GM21717 (cell line): Measurements from ENCODE around the gene NRP2.

Source experiments
- ATAC-seq: cut with Tn5 transposase; IDR thresholded peaks from one replicate; pipeline ENCODE4 v1.9.1; 2021; ENCODE audit warnings: mild to moderate bottlenecking, moderate library complexity; ENCODE audit not compliant: unreplicated experiment

Gene NRP2

DNA sequence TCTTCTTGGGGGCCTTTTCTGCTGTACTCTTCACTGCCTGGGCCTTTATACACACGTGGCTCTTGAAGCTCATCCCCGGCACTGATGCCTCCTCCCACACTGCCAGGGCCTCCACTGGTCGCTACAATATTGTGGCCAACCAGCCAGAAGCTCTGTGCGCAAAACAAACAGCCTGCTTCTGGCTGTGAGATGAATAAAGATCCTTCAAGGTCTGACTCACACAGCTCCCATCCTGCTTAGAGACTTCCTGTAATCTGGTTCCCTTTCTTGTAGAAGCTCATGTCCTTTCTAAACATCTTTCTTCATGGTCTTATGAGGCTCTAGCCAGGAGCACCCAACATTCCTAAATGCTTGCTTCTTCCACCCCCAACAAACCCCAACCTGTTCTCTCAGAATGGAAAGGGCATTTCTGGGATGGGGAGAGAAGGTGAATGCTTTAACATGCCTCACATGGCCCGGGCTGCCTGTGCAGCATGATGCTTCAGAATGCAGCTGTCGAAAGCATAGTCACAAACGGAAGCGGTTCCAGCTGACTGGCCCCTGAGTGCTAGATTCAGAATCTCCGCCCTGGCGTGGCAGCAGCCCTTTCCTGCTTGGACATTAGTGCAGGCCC is 24.6 kb downstream of the NRP2 start:
- peak; percentile 97 for ATAC-seq

DNA sequence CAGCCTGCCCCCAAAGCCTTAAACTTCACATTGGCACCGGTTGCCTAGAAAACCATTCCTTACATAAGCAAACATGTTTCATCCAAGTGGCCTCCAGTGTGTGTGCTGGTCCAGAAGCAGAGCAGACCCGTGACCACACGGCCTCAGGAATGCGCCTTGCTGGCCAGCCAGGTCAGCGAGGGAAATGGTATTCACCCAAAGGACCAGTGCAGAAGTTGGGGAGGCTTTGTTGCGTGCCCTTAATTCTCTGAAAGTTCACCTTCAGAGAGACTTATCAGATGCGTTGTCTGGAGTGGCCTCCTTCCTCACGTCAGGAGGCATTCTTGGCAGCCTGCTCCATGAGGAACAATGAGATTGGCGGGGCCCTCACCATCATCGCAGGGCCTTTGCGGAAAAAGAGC is 25.9 kb downstream of the NRP2 start:
- ATAC-seq = no peak

DNA sequence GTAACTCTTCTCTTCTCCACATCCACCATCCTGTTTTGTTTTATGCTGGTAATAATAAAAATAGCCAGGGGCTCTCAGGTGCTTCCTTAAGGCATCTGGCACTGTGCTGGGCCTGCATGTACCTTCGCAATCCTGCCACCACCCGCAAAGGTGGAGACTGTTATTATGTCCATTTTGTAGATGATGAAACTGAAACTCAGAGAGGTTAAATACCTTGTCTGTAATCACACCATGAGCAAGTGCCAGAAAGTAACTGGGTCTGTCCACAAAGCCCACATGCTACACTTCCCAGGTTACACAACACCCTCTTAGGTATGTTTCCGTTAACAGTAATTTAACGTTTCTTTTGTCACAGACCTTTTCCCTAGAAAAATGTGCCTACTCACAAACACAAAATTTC is 27.0 kb downstream of the NRP2 start:
- ATAC-seq = no peak

DNA sequence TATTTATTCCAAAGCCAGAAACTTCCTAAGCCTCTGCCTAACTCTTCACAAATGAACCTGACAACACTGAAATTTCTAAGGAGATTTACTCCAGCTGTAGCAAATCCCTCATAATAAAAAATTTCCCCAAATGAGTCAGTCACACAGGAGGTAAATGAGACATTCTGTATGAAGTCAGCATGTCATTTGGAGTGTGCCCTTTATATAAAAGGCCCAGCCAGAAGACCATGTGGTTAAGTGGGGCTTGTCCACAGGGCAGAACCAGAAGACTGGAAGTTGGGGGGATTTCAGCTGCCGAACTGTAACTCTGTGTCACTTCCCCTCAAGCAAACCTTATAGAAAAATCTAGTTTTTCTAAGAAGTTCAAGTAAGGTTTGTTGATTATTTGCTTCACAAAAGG is 30.2 kb downstream of the NRP2 start:
- no peak for ATAC-seq

DNA sequence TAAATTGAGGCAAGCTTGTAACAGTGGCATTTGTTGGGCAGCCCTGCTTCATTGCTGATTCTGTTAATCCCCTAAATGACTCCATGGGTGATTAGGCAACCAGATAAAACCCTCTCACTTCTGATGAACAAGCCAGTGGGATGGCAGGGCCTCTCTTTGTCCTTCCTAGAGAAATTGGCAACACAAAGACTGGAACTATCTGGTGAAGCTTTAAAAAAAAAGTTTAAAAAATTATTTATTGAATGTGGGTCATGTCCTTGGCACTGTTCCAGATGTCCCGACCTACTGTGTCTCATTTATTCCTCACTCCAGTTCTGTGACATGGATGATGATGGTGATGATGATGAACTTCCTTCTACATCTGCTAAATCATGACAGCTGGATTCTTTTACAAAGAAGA is 30.8 kb downstream of the NRP2 start:
- no peak for ATAC-seq

DNA sequence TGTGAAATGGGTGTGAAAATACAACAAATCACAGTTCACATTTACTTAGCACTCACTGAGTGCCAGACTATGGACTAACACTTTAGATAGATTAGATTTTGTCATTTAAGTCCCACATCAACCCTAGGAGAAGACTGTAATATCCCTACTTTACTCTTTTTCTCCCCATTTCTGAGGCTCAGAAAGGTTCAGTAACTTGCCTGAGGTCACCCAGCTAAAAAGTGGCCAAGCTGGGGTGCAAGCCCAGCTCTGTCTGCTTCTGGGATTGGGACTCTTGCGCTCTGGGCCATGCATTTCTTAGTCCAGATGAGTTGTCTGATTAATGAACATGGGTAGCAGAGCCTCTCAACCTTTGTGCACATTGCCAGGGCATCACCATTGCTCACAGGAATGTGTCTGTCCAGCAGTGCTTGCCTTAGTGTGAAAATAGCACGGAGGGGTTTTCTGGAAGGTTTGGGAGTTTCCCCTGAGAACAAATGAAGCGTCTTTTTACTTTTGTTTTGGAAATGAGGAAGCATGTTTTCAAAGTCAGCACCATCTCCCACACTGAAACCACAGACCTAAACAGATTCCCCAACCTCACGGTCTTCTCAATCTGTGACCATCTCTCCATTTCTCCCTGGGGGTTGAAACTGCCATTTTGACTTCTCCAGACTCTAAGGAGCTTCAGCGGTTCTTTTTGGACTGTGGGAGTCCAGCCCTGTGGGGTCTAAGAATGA is 31.9 kb downstream of the NRP2 start:
- peak; percentile 83 for ATAC-seq

DNA sequence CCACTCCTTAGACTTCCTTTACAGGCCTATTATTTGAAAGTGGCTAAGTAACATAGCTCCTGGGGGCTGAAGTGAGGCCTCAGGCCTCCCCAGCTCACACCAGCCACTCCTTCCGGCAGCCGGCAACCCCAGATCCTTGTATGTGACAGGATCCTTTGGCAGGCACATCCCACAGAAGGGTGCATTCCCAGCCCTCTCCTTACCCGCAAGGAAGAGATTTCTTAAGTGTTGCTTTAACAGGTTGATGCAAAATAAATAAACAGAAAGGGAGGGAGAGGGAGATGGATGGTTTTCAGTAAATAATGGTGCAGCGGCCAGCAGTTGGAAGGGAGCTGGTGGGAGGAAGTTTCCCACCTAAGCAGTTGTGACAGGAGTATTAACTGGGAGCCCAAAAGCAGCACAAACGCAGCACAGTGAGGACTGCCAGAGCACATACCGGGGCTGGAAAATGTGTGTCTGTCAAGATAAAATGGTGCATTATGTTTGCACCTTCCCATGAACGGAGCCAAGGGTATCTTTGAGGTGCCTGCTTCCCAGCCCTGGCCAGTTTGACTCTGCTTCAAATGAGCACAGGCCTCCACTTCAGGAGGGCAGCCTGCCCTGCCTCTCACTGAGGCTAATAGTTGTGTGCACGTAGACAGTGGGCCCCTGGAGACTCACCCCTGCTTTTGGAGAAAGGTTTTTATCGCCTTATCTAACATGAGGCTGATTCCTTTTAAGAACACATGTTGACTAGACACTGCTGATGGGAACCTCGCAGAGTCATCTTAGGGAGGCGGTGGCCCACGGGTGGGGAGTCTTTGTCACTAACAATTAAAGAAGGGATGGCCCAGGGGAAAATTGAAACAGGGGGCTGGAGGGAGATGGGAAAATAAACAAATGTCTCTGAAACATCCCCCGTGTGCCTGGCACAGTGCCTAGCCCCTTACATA is 32.8 kb downstream of the NRP2 start:
- no peak for ATAC-seq

DNA sequence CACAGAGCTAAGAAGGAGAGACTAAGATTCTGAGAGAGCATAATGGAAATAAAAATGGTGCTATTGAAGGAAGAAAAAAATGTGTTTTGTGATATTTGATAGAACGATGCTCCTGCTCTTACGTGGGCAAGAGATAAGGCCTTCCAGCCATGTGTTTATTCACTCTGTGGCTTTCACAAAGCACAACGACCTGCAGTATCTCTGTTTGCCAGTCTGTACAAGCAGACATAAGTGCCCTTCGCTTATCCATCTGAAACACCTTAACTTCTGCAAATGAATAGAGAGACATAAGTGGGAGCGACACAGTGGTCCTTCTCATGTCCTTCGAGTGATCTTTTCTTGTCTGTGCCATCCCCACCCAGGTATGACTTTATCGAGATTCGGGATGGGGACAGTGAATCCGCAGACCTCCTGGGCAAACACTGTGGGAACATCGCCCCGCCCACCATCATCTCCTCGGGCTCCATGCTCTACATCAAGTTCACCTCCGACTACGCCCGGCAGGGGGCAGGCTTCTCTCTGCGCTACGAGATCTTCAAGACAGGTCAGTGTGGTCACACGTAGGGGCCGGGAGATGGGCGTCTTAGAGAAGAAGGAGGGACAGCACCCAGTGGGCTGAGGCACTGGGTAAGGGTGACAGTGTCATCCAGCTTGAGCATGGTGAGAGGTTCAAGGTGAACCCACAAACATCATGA is 33.7 kb downstream of the NRP2 start:
- ATAC-seq = no peak

DNA sequence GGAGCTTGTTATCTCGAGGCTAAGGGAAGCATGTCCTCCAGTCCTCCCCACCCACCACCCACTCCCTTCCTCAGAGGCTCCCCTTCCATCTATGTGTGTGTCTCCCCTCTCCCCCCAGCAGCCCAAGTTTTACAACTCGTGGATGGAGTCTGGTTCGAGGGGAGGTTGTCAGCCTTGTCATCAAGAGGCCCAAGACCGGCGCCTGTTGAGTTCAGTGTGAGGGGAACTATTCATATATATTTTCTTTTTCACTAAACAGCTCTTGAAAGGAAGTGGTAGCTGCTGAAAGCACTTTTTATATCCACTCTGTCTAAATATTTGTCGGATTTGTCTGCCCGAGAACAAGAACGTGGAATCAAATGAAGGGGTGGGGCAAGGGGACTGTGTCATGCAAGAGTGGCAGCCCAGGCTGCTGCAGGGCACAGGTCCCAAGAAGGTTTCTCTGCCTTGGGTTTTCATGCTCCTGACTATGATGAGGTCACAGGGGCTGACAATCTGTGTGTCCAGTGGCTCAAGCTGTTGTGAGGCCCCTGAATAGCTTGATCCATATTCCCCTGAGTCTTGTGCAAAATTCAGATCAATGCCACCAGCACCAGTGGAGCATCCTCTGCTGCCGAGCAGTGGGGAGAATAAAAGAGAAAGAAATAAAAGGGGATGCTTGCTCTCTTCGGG is 35.0 kb downstream of the NRP2 start:
- ATAC-seq = no peak

DNA sequence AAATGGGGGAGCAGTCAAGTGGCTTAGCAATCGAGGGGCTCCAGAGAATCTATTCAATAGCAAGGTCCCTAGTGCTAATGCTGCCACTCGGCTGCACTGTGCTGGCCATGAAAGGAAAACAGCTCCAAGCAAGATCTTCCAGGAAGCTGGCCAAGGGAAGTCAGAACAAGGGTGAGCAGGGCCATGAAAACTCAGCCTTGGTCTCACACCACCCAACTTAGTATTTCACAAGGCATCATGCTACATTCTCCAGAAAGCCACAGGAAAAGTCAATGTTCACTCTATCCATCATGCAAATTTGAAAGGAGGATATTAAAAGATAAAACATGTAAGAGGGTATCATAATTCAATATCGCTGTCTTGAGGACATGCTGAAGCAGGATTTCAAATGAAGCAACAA is 35.7 kb downstream of the NRP2 start:
- no peak for ATAC-seq

DNA sequence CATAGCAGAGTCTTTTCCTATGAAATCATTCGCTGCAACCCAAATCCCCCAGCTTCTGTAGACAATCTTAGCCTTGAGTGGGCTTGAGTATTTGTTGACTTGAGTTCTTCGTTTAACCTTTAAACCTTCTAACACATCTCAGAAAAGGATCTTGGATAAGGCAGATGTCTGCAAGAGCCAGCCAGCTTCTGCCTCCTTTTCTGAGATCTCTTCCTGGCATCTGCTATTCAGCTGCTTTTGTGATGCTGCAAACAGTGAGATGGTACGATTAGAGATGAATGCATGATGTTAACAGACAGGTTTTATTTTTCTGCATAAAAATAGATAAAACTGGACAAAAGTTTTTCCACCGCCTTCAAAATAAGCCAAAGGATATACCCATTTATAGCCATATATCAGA is 37.5 kb downstream of the NRP2 start:
- ATAC-seq = no peak

DNA sequence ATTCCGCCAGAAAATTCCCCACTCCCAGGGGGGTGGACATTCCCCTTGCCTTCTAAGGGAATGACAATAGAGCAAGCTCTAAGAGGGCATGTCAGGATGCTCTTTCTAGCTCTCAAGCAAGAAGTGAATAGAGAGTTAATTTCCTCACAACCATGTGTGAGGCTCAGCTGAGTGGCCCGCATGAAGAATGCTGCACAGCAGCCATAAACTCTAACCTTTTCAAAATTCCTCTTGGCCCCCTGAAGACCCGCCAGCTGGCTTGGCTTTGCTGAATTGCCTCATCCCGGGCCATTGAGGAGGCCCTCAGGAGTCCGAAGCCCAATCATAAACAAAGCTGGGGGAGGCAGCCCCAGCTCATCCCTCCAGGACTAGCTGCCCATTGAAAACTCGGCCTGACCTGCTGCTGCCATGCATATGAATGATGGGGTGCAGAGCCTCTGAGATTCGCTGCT is 38.2 kb downstream of the NRP2 start:
- ATAC-seq = no peak

DNA sequence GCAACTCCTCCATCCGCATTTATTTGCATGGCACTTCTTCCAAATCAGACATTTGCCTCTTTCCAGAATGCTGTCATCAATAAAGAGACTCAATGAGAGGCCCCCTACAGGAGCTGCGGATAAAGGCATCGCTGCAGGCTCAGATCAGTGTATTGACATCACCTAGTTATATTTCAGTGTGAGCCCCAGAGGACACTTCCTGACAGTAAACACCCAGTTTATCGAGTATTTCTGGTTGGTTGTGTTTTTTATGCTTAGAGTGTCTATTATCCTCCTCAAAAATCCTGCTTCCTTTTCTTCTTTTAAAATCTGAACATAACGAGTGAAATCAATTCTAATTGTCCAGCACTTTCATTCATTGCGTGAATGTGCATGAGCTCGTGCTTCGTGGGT is 38.8 kb downstream of the NRP2 start:
- no peak for ATAC-seq

DNA sequence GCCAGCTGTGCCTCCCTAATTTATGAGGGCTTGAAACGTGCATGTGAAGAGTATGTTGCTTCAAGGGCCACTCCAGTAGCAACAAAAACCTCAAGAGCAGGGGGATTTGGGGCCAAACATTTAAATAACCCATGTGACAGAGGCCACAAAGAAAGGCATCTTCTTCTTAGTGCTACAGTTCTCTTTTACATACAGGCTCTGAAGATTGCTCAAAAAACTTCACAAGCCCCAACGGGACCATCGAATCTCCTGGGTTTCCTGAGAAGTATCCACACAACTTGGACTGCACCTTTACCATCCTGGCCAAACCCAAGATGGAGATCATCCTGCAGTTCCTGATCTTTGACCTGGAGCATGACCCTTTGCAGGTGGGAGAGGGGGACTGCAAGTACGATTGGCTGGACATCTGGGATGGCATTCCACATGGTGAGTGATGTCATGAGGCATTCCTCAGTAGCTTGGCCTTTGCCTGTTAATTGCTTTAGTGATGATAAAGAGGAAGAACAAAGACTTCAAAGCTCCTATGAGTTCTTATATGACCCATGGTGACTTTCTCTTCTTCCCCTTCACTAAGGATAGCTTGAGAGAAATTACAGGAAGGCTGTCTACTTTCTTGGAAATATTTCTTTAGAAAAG is 40.1 kb downstream of the NRP2 start:
- no peak for ATAC-seq

DNA sequence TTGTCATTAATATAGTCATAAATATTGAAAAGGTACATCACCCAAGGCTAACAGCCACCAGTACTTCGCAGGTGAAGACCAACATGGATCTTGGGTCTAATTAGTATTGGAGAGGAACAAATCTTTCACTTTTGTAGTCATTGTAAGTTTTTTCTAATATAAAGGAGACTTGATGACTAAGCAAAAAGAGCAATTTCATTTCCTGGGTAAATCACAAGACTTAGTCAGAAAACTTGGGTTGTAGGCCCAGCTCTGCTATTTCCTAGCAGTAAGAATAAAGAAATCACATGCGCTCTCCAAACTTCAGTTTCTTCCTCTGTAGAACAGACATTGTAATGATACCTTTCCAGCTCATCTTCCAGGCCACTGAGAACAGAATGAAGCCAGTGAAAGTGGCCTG is 40.9 kb downstream of the NRP2 start:
- ATAC-seq = no peak

DNA sequence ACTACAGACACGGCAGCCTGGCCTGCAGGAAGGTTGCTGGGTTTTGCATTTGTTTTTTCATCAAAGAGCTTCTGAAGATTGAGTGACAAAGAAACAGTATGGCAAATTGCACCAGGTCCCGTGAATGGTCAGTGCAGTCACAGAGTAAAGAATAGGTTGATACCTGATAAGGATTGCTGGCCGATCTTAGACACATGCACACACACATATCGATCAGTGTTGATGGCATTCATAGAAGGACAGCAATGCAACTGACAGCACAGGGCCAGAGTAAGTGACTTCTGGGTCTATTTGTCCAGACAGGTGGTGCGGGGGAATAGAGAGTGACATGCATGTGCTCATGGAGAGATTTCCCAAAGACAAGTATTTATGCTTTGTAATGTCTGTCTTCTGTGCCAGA is 42.8 kb downstream of the NRP2 start:
- ATAC-seq = no peak

DNA sequence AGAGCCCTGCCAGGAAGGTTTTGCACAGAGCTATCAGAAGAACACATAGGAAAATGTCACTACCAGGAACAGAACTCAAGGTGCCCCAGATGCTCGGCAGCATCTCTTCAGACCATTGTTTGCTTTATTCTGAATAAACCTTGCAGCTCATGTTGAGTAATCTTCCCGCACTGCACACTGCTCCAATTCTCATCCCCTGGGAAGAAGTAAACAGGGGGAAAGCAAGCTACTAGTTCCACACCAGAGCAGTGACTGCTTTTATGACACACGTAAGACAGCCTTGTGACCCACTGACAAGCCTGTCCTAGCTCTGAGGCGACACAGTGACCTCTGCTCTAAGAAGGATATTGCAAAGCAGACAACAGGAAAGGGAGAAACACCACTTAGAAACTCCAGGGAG is 44.2 kb downstream of the NRP2 start:
- no peak for ATAC-seq

DNA sequence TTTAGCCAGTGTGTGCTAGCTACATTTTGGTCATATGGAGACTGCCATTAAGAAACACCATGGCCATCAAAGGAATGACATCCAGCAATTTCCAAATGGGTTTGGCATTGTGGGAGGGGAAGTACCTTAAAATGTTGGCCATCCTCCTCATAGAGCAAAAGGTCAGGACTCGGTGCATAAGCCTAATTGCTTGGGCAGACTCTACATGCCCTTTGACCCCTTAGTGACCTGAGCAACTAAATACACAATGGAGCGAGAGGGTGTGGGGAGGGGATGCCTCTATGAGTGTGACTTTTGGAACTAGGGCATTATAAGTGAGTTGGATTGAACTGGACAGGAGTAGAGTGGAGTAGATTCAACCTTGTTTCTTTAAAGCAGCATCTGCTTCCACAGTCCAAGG is 44.9 kb downstream of the NRP2 start:
- no peak for ATAC-seq

DNA sequence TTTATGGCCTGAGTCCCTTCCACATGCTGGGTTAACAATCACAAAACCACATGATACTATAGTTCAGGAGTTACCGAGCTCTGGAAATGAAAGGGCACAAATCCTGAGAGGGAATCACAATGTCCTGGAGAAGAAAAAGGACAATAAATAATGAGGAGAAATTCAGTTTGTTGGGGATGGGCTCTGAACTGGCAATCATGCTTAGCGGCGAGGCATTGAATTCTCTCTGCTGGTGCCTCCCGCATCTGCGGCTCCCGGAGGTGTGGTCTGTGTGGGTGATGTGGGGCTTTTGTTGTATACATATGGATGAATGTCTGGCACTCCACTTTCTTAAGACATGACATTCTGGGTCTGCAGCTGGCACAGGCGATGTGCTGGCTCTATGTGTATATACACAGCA is 46.1 kb downstream of the NRP2 start:
- ATAC-seq = no peak

DNA sequence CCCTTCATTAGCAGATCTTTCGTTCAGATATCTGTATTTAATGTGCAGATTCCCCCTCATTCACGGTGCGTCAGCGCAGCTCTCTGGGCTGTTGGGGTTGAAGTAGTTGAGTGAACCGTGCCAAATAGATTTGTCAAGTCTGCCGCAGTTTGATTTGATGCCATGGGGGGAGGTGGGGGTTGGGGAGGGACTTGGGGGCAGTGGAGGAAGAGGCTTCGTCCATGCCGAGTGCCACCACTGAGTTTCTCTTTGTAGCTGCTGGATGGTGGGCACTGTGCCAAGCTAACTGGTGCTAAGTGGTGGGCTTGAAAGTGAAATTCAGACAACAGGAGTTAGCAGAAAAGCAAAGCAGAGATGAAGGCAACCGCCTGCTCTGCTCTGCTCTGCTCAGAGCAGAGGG is 47.9 kb downstream of the NRP2 start:
- no peak for ATAC-seq
